Endothelial cell (in vitro differentiated cells): ENCODE data around the gene YWHAG. TPM values are rescaled to one million over a fixed set of nuclear protein-coding genes. Genes with fewer than 3 reads are reported as not detected.

ENCODE experiments used
- DNase-seq: peaks from one replicate; pipeline ENCODE4 v3.0.0; 2021; ENCODE audit warnings: low spot score
- H3K27ac Mint-ChIP-seq: one replicate; pipeline ENCODE4 v1.8.0; 2021; ENCODE audit warnings: mixed read lengths, inconsistent platforms; ENCODE audit not compliant: unreplicated experiment
- H3K27me3 Mint-ChIP-seq: one replicate; pipeline ENCODE4 v1.8.0; 2021; ENCODE audit warnings: mild to moderate bottlenecking, moderate library complexity, mixed read lengths, inconsistent platforms; ENCODE audit not compliant: unreplicated experiment
- H3K36me3 Mint-ChIP-seq: one replicate; pipeline ENCODE4 v1.8.0; 2021; ENCODE audit warnings: mild to moderate bottlenecking, low read depth, mixed read lengths, inconsistent platforms; ENCODE audit not compliant: unreplicated experiment
- H3K4me1 Mint-ChIP-seq: one replicate; pipeline ENCODE4 v1.8.0; 2021; ENCODE audit warnings: mild to moderate bottlenecking, mixed read lengths, inconsistent platforms; ENCODE audit not compliant: unreplicated experiment
- H3K4me3 Mint-ChIP-seq: one replicate; pipeline ENCODE4 v1.8.0; 2021; ENCODE audit warnings: mild to moderate bottlenecking, mixed read lengths, inconsistent platforms; ENCODE audit not compliant: unreplicated experiment
- H3K9me3 Mint-ChIP-seq: one replicate; pipeline ENCODE4 v1.8.0; 2021; ENCODE audit warnings: mixed read lengths, inconsistent platforms; ENCODE audit not compliant: unreplicated experiment
- CTCF ChIP-seq: fragments of 200-600 bp; sonication (generic); IDR thresholded peaks from one replicate; pipeline ENCODE4 v1.5.0; 2021; ENCODE audit warnings: antibody characterized with exemption; ENCODE audit not compliant: unreplicated experiment
- total RNA-seq: library from RNA; stranded (reverse); fragmentation: NEBNext Ultra II Directional; extraction: Animal tissue kit (Norgen Biotek cat#: 25700); gene quantifications from one replicate; pipeline ENCODE4 v1.2.1, GENCODE V29; 2021; ENCODE audit not compliant: unreplicated experiment

The YWHAG gene
- total RNA-seq, 1 donor from 2014 or later = 136 TPM

- Mint-ChIP-seq H3K27ac (peak overlapping the region; percentile 78), H3K36me3 (peaks cover 52% of the 10 kb centered on the region), H3K4me3 (peak overlapping the region; percentile 82), H3K9me3 (no peaks in the 10 kb centered on the region), H3K27me3 (peaks cover 3% of the 10 kb centered on the region), H3K4me1 (peaks cover 45% of the 10 kb centered on the region)
- no peak for TF ChIP-seq CTCF
- no peak for DNase-seq
Measured at GRCh38 chr7:76349313-76349885, 9.4 kb downstream of the YWHAG start.

GRCh38 chr7:76347710-76348109, 11.1 kb downstream of the YWHAG start:
- no peaks in the 10 kb centered on the region for H3K9me3 Mint-ChIP-seq
- H3K27me3 Mint-ChIP-seq = peaks cover 3% of the 10 kb centered on the region
- no peak for DNase-seq
- peaks cover 45% of the 10 kb centered on the region for H3K4me1 Mint-ChIP-seq
- no peak for TF ChIP-seq CTCF
- peak overlapping the region; percentile 99 for H3K27ac Mint-ChIP-seq
- H3K4me3 Mint-ChIP-seq = peak overlapping the region; percentile 21
- H3K36me3 Mint-ChIP-seq = peaks cover 60% of the 10 kb centered on the region

- Mint-ChIP-seq H3K27me3 (peaks cover 3% of the 10 kb centered on the region), H3K27ac (peak overlapping the region; percentile 99), H3K36me3 (peaks cover 66% of the 10 kb centered on the region), H3K4me3 (peak overlapping the region; percentile 83), H3K9me3 (no peaks in the 10 kb centered on the region), H3K4me1 (peaks cover 43% of the 10 kb centered on the region)
- peak; percentile 52 for DNase-seq
- TF ChIP-seq CTCF = no peak
Measured at GRCh38 chr7:76346778-76347177, 12.0 kb downstream of the YWHAG start.

- no peak for DNase-seq
- no peaks in the 10 kb centered on the region for H3K9me3 Mint-ChIP-seq
- peaks cover 36% of the 10 kb centered on the region for H3K4me1 Mint-ChIP-seq
- H3K27me3 Mint-ChIP-seq = peaks cover 3% of the 10 kb centered on the region
- peaks cover 60% of the 10 kb centered on the region for H3K36me3 Mint-ChIP-seq
- peak overlapping the region; percentile 68 for H3K4me3 Mint-ChIP-seq
- no peak for TF ChIP-seq CTCF
- peak overlapping the region; percentile 99 for H3K27ac Mint-ChIP-seq
Measured at GRCh38 chr7:76346097-76346496, 12.7 kb downstream of the YWHAG start.

GRCh38 chr7:76343931-76344321, 14.9 kb downstream of the YWHAG start:
- H3K27ac Mint-ChIP-seq = no peak overlapping the region
- no peak for DNase-seq
- H3K4me3 Mint-ChIP-seq = no peak overlapping the region
- peaks cover 28% of the 10 kb centered on the region for H3K4me1 Mint-ChIP-seq
- no peak for TF ChIP-seq CTCF
- peaks cover 55% of the 10 kb centered on the region for H3K36me3 Mint-ChIP-seq
- H3K9me3 Mint-ChIP-seq = no peaks in the 10 kb centered on the region
- peaks cover 3% of the 10 kb centered on the region for H3K27me3 Mint-ChIP-seq
